Endothelial cell of umbilical vein (primary cell): ENCODE results near the gene MUC2.

Experiments
- CTCF ChIP-seq, 2 donors: IDR thresholded peaks; 1 replicate in 1 of 2; 2 replicates in 1 of 2; pipeline ENCODE4 v1.5.1; 2011; ENCODE audit warnings: low read length in 2 of 2, mild to moderate bottlenecking in 2 of 2, moderate library complexity in 2 of 2, control low read depth in 1 of 2, inconsistent platforms in 1 of 2, low read depth in 1 of 2; ENCODE audit not compliant: insufficient read depth in 1 of 2; ENCODE audit errors: extremely low read depth in 1 of 2
- POLR2A ChIP-seq: IDR thresholded peaks from 2 replicates; pipeline ENCODE4 v1.6.1; 2012; ENCODE audit warnings: low read depth, mild to moderate bottlenecking, control low read depth, low read length
- POLR2AphosphoS5 ChIP-seq: IDR thresholded peaks from 2 replicates; pipeline ENCODE4 v1.6.1; 2012; ENCODE audit warnings: low read depth, mild to moderate bottlenecking, control low read depth, low read length, moderate library complexity; ENCODE audit not compliant: insufficient read depth

GRCh38 chr11:1030086-1030485 is 44.6 kb upstream of the MUC2 start:
- no peak for TF ChIP-seq CTCF (IDR thresholded peaks at IDR 0.05; ENCODE audit: extremely low read depth in 1 of 2, insufficient read depth in 1 of 2, low read depth in 1 of 2, low read length in 2 of 2)
- no peak for TF ChIP-seq POLR2AphosphoS5
- no peak for TF ChIP-seq POLR2A
